GM12872 (cell line): ENCODE measurements around the gene USP10.
A peak's percentile ranks its signal among the peaks of the same experiment; 100 is the strongest.

Experiments
- TF ChIP-seq, protein P1 (sequence below): IDR thresholded peaks from 3 replicates; pipeline ENCODE4 v1.5.1; 2011; ENCODE audit warnings: low read depth, mild to moderate bottlenecking, low read length, moderate library complexity; ENCODE audit not compliant: insufficient read depth

USP10 gene

DNA sequence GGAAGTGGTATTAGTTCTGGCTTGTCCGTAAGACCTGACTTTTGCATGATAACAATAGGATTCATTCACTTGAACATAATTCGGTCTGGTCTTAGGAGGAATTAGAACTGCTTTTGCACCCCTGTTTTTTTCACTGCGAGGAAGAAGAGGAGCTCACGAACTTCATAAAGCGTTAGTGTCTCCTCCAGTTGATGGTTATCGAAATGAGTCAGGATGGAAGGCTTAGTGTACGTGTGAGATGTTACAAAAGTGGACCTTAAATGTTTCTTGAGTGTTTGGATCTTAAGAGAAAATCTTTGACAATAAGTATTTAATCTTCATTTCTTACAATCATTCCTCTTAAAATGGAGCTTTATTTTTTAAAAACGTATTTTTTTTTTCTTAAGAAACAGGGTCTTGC is 52.8 kb downstream of the USP10 start:
- TF ChIP-seq, protein P1, sequence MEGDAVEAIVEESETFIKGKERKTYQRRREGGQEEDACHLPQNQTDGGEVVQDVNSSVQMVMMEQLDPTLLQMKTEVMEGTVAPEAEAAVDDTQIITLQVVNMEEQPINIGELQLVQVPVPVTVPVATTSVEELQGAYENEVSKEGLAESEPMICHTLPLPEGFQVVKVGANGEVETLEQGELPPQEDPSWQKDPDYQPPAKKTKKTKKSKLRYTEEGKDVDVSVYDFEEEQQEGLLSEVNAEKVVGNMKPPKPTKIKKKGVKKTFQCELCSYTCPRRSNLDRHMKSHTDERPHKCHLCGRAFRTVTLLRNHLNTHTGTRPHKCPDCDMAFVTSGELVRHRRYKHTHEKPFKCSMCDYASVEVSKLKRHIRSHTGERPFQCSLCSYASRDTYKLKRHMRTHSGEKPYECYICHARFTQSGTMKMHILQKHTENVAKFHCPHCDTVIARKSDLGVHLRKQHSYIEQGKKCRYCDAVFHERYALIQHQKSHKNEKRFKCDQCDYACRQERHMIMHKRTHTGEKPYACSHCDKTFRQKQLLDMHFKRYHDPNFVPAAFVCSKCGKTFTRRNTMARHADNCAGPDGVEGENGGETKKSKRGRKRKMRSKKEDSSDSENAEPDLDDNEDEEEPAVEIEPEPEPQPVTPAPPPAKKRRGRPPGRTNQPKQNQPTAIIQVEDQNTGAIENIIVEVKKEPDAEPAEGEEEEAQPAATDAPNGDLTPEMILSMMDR, result no peak

- TF ChIP-seq, protein P1, result no peak
These were observed 53.9 kb downstream of the USP10 start for GRCh38 chr16:84753412-84754326.

GRCh38 chr16:84754353-84754856 is 54.6 kb downstream of the USP10 start:
- TF ChIP-seq, protein P1, result peak; percentile 79

- TF ChIP-seq, protein P1, result no peak
These were observed 55.3 kb downstream of the USP10 start for GRCh38 chr16:84754956-84755672.

DNA sequence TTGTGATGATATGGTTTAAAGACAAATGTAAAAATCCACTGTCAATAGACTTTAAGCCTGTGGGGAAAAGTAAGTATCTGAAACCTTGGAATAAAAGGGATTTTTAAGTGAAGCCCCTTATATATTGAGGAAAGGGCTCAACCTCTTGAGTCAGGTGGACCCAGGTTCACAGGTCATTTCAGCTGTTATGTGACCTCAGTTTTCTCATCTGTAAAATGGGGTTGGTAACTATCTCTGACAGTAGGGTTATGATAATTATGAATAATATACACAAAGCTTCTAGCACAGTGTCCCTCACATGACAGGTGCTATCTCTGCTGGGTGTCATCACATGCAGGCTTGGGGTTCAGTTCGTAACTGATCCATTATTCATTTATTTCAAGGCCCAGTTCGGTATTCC is 57.0 kb downstream of the USP10 start:
- TF ChIP-seq, protein P1, result no peak

- TF ChIP-seq, protein P1, result no peak
These were observed 58.8 kb downstream of the USP10 start for GRCh38 chr16:84758627-84759026.

DNA sequence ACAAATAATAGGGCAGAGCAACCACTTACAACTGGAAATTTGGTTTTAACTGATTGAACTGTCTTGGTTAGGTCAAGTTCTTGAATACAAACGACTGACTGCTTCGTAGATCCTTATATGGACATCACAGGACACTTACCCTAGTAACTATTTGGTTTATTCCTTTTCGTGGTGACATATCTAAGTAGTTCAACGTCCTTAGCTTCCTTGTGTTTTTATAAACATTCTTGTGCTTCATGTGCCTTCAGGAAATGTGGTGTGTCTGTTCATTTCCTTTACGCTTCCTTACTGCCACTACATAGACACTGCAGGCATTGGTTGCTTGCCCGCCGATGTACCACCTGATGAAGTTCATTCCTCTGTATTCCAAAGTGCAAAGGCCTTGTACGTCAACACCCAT is 59.3 kb downstream of the USP10 start:
- TF ChIP-seq, protein P1, result no peak
